ENCODE results near the gene ALKBH8.

GRCh38 chr11:107468596-107468995, 96.9 kb downstream of the ALKBH8 start:
- TF ChIP-seq TAF1 (IDR thresholded peaks at IDR 0.05; ENCODE audit: borderline replicate concordance, insufficient read depth, low read length) (no peak), POLR2AphosphoS5 (IDR thresholded peaks at IDR 0.05; ENCODE audit: low read depth, low read length) (no peak)

Data from PFSK-1 (cell line).